Activated naive CD4-positive, alpha-beta T cell (primary cell): ENCODE measurements around the gene MAP4K3.

Experiments used
- DNase-seq, 4 experiments: peaks; one replicate each; lab custom pipeline; 2025; lab: John Stamatoyannopoulos, UW

MAP4K3 gene

GRCh38 chr2:39436592-39437521, at the start of gene MAP4K3:
Gene MAP4K3 (minus strand): TSS chr2:39437285. CDS start chr2:39436987, 298 bp downstream.
- peak; percentile 18 to 50 (median 32) for DNase-seq

- no peak for DNase-seq
Observed at GRCh38 chr2:39486071-39486470, 49.0 kb upstream of the MAP4K3 start.

GRCh38 chr2:39484620-39485495, 47.8 kb upstream of the MAP4K3 start:
- no peak for DNase-seq

- DNase-seq, result no peak
Observed at GRCh38 chr2:39484206-39484605, 47.1 kb upstream of the MAP4K3 start.

- DNase-seq, result no peak
Observed at GRCh38 chr2:39483534-39483933, 46.4 kb upstream of the MAP4K3 start.

GRCh38 chr2:39481611-39482010, 44.5 kb upstream of the MAP4K3 start:
- DNase-seq, result no peak

GRCh38 chr2:39479696-39480095, 42.6 kb upstream of the MAP4K3 start:
- DNase-seq, result no peak

- DNase-seq, result no peak
Observed at GRCh38 chr2:39479053-39479670, 42.1 kb upstream of the MAP4K3 start.

GRCh38 chr2:39476524-39476923, 39.4 kb upstream of the MAP4K3 start:
- DNase-seq, result no peak

- DNase-seq, result no peak
Observed at GRCh38 chr2:39475006-39475405, 37.9 kb upstream of the MAP4K3 start.

- DNase-seq, result no peak
Observed at GRCh38 chr2:39470580-39470979, 33.5 kb upstream of the MAP4K3 start.

GRCh38 chr2:39469807-39470206, 32.7 kb upstream of the MAP4K3 start:
- no peak for DNase-seq

GRCh38 chr2:39468579-39469451, 31.7 kb upstream of the MAP4K3 start:
- no peak for DNase-seq

GRCh38 chr2:39466311-39466710, 29.2 kb upstream of the MAP4K3 start:
- DNase-seq, result no peak

GRCh38 chr2:39464864-39465263, 27.8 kb upstream of the MAP4K3 start:
- DNase-seq, result no peak

- no peak for DNase-seq
Observed at GRCh38 chr2:39455826-39456225, 18.7 kb upstream of the MAP4K3 start.

GRCh38 chr2:39452396-39452795, 15.3 kb upstream of the MAP4K3 start:
- no peak for DNase-seq

- no peak for DNase-seq
Observed at GRCh38 chr2:39451954-39452353, 14.9 kb upstream of the MAP4K3 start.

GRCh38 chr2:39448169-39448502, 11.1 kb upstream of the MAP4K3 start:
- DNase-seq, result no peak

GRCh38 chr2:39447266-39448168, 10.4 kb upstream of the MAP4K3 start:
- DNase-seq, result no peak
